CD4-positive, alpha-beta T cell treated with Interleukin-2 at 100 ng/mL for 4 hours (primary cell): Measurements from ENCODE around the gene BTBD9.

Experiments used
- DNase-seq: peaks from one replicate; pipeline ENCODE4 v3.0.0-alpha.2; 2020; ENCODE audit warnings: low spot score

Gene BTBD9

DNA sequence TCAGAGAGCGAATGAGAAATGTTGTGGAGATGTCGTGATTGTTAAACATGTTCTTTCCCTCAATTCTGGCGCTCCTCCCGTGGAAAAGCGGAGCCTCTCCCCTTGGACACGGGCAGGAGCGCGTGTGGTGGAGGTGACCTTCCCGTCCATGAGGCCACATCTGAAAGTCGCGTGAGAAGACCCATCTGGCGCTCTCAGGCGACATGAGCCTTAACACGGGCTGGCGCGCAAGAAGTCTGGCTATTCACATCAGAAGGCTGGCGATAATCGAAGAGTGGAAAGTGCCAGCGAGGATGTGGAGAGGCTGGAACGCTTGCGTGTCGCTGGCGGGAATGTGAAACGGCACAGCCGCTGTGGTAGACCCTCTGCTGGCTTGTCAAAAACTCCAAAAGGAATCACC lies 478.9 kb downstream of the BTBD9 start:
- DNase-seq, result no peak

DNA sequence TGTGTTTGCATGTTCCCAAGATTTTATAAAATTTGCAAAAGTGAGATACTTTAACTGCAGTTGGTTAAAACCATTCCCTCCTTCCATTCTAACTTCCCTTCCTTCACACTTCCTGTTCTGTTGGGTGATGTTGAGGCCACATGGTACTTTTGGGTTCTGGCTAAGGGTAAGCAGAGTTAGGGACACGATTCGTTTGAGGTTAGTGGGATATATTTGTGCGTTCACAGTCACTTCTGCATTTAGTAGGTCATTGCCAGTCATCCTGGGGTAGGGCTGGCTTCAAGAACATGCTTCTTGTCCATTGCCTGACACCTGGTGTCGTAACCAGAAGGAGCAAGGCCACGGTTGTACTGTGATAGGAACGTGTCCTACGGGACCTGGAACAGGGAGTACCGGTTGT lies 480.1 kb downstream of the BTBD9 start:
- no peak for DNase-seq

GRCh38 chr6:38158762-38159350 lies 480.9 kb downstream of the BTBD9 start:
- DNase-seq, result no peak

GRCh38 chr6:38157905-38158304 lies 481.8 kb downstream of the BTBD9 start:
- no peak for DNase-seq

DNA sequence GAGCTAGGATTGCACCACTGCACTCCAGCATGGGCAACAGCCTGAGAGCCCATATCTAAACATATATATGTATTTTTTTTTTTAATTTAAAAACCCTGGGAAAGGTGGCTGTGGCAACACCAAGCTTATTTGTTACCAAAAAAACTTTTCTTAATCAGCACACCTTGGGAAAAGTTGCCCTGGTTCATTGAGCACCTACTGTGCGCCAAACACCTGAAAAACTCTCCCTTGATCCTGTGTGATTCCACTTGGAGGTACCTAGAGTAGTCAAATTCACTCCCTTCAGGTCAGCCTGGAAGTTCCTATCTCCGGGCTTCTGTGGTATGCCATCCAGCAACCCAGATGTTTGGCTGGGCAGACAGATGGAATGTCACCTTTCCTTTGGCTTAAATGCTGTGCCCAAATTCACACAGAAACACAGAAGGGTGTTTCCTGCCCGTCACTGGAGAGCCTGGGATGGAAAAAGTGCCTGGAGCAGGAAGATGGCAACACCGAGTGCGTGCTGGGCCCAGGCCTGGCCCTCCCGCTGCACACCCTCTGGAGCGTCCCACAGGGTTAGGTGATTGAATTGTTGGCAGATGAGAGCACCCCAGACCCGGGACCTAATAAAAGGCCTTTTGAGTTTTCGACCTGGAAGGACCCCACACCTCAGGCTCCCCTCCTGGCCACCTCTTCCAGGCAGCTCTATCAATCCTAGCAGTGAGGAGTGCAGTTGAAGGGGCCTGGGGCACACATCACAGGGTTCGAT lies 482.7 kb downstream of the BTBD9 start:
- DNase-seq, result no peak

GRCh38 chr6:38155621-38156204 lies 484.0 kb downstream of the BTBD9 start:
- DNase-seq, result no peak

GRCh38 chr6:38155144-38155543 lies 484.6 kb downstream of the BTBD9 start:
- DNase-seq, result no peak

GRCh38 chr6:38154731-38155130 lies 485.0 kb downstream of the BTBD9 start:
- no peak for DNase-seq

GRCh38 chr6:38153798-38154345 lies 485.9 kb downstream of the BTBD9 start:
- DNase-seq, result no peak

GRCh38 chr6:38153076-38153797 lies 486.5 kb downstream of the BTBD9 start:
- DNase-seq, result no peak

- no peak for DNase-seq
Observed at GRCh38 chr6:38152620-38153019, 487.1 kb downstream of the BTBD9 start.

DNA sequence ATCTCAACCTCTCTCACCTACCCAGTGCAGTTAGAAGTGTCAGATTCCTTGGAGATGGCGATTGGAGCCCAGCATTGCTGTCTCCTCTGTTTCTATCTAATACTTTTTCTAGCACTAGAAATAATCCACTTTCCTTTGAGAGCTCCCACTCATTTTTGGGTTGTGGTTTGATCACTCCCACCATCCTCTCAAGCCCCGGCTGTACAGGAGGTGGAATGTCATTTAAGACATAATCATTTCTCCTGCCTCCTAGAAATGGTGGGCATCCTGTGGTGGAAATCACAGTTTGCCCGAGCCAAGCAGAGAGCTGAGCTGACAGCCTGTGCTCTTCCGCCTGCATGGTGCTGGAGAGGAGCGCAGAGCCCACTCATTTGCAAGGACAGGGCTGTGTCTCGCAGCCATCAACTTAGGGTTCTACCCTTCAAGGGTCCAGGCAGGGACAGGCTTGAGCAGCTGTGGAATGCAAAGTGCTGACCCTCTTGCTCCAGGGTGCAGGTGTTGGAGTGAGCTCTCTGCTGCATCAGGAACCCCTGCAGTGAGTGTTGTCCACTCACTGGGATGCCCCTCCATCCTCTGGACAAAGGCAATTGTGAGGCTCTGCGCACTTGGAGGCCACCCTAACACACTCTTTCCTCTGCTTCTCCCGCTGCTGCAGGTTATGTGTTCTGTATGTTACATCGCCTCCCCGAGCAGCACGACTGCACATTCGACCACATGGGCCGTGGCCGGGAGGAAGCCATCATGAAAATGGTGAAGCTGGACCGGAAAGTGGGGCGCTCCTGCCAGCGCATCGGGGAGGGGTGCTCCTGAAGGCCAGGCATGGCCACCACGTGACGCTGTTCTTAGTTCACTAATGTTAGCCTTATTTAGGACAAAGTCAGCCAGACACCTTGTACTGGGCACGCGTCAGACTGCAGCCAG lies 487.9 kb downstream of the BTBD9 start:
- no peak for DNase-seq

GRCh38 chr6:38150681-38151296 lies 488.9 kb downstream of the BTBD9 start:
- no peak for DNase-seq

DNA sequence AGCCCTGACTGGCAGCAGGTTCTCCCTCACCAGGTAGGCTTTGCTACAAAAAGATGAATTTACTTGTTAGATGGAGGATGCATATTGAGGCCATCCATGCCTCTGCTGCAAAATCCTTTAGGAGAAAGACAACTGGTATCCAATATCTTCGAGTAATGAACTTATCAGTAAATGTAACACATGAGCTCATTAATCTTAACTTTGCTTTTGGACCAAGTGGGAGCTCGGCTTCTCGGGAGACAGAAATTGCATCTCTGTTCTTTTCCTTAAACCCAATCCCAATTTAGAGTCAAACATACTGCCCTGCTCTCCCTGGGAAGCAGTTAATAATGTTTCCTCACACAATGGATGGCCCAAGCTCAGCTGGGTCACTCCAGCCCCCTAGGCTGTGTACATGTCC lies 489.7 kb downstream of the BTBD9 start:
- no peak for DNase-seq

DNA sequence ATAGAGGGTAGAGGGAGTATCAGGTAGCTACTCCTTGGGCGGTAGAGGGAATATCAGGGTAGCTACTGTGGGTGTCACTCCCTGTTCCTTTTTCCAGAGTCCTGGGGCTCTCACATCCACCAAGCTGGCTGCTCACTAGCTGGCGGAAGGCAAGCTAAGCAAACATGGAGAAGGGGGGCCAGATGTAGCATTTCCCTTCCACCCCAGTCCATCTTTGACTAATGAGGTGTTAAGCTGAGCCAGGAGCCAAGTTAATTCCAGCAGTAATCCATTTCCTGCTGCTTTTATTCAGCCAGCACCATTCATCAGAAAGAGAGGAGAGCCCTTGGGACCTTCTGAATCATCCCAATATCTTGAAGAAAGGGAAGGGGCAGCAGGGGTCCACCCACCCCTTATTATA lies 490.2 kb downstream of the BTBD9 start:
- DNase-seq, result no peak

GRCh38 chr6:38148606-38149005 lies 491.1 kb downstream of the BTBD9 start:
- no peak for DNase-seq

DNA sequence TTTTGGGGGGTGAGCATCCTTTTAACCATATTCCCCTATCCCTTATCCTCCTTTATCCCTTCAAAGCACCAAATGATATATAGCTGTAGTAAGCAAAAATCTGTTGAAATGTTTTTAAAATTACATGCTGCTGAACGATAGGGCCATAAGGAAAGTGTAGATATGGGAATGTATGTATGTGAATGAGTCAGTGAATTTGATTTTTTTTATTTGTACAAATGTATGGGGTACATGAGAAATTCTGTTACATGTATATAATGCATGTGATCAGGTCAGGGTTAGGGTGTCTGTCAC lies 493.0 kb downstream of the BTBD9 start:
- no peak for DNase-seq

GRCh38 chr6:38146021-38146733 lies 493.6 kb downstream of the BTBD9 start:
- DNase-seq, result no peak

DNA sequence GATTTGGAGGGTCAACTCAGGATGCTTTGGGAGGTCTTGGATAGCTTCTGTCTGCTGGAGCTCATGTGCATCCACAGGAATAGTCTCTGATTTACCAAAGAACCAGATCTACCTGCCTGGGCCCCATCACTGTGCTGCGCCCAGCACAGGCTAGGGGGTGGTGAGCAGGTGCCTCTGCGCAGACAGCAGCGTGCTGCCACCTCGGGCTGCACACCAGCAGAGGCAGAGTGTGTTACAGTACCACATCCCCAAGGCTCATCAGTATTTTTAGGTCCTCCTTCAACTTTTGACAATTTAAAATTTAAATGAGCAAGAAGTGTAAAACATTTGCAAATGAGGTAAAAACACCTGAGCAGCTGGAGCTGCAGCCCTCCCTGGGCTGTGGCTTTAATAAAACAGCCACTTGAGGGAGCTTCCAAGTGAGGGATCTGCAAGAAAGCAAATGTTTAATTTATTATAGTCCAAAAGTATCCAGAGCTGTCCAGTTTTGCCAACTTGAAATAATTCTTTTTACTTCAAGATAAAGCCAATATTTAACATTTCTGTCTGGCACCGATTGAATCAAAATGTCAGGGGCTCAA lies 495.3 kb downstream of the BTBD9 start:
- no peak for DNase-seq
